GM19463 (cell line): ENCODE results near the gene COL6A2.
"Not testable (repeated sequence)": the region's sequence is repeated elsewhere in the genome, so short reads cannot be mapped to it uniquely, and the experiment has no call there.

ENCODE experiments used
- ATAC-seq: cut with Tn5 transposase; IDR thresholded peaks from one replicate; pipeline ENCODE4 v1.9.1; 2021; ENCODE audit warnings: mild to moderate bottlenecking, moderate library complexity; ENCODE audit not compliant: unreplicated experiment

The COL6A2 gene

GRCh38 chr21:46060596-46061061 is 37.3 kb upstream of the COL6A2 start:
- no peak for ATAC-seq

DNA sequence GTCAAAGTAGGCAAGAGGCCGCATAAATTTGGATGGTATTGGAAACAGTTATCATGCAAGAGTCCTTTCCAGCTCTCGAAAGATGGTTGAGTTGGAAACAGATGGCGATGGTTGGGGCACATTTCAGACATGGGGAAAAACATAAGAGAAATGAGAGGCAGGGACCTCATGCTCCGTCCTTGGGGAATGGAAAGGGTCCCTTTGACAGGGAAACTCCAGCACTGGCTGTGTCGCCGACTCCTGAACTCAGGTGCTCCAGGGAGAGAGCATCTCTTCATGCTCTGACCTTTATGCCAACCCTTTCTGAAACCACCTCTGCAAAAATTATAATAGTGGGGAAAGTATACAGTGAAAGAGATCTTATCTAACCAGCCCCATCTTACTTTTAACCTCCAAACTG is 36.8 kb upstream of the COL6A2 start:
- no peak for ATAC-seq

DNA sequence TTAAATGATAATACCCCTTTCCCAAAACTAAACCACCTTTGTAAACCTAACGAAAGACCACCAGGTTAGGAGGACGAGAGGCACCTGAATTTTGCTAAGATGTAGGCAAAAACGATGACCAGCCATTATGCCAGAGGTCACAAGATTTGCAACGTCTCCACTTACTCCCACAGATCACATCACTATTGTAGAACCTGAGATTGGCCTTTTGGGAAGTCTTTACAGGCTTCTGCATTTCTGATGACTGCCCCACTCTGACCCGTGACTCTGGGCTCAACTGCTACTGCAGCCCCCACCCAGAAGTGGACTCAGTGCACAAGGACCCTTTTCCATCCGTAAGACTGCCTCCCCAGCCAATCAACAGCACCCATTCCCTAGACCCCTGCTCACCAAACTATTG is 36.4 kb upstream of the COL6A2 start:
- ATAC-seq, result no peak

- ATAC-seq, result no peak
These were observed 36.0 kb upstream of the COL6A2 start for GRCh38 chr21:46061950-46062349.

- ATAC-seq, result no peak
These were observed 35.3 kb upstream of the COL6A2 start for GRCh38 chr21:46062471-46063211.

GRCh38 chr21:46063227-46063626 is 34.7 kb upstream of the COL6A2 start:
- ATAC-seq, result no peak

GRCh38 chr21:46063734-46064680 is 33.9 kb upstream of the COL6A2 start:
- no peak for ATAC-seq

GRCh38 chr21:46064870-46065214 is 33.1 kb upstream of the COL6A2 start:
- ATAC-seq, result no peak

- ATAC-seq, result no peak
These were observed 32.5 kb upstream of the COL6A2 start for GRCh38 chr21:46065215-46065913.

- no peak for ATAC-seq
These were observed 31.9 kb upstream of the COL6A2 start for GRCh38 chr21:46065914-46066551.

GRCh38 chr21:46066591-46067331 is 31.2 kb upstream of the COL6A2 start:
- ATAC-seq, result no peak

DNA sequence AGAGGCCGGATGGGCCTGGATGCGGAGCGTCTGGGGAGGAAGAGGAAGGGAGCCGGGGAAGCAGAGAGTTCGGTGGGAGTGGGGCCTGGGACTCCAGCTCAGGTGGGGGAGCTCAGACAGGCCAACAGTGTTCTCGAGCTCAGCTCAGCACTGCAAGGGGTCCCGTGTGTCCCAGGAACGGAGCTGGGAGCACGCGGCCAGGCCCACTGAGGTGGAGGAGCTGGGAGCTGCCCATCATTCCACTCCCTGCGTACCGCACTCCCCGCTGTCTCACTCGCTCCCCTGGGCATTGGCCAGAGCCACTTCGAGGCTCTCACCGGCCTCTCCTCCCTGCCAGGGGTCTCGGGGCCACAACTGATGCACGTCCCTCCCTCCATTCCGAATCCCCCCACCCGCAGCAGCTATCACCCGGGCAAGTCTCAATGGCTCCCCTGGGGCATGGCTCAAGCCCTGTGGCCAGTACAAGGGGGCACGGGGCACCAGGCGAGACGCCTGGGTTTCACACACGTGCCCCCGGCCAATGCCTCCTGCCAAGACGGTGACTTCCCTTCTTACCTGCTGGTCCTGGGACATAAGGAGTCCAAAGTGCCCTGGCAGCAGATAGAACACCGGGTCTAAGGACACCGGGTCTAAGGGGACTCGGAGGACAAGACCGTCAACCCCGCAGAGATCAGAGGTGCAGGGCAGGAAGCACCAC is 30.3 kb upstream of the COL6A2 start:
- no peak for ATAC-seq

GRCh38 chr21:46068516-46069079 is 29.3 kb upstream of the COL6A2 start:
- no peak for ATAC-seq

DNA sequence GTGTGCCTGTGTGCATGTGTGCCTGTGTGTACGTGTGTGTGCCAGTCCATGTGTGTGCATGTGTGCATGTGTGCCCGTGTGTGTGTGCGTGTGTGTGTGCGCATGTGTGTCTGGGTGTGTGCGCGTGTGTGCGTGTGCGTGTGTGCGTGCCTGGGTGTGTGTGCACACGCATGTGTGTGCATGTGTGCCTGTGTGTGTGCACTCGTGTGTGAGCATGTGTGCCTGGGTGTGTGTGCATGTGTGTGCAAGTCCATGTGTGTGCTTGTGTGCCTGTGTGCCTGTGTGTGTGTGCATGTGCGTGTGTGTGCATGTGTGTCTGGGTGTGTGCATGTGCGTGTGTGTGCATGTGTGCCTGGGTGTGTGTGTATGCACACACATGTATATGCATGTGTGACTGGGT is 28.7 kb upstream of the COL6A2 start:
- no peak for ATAC-seq

DNA sequence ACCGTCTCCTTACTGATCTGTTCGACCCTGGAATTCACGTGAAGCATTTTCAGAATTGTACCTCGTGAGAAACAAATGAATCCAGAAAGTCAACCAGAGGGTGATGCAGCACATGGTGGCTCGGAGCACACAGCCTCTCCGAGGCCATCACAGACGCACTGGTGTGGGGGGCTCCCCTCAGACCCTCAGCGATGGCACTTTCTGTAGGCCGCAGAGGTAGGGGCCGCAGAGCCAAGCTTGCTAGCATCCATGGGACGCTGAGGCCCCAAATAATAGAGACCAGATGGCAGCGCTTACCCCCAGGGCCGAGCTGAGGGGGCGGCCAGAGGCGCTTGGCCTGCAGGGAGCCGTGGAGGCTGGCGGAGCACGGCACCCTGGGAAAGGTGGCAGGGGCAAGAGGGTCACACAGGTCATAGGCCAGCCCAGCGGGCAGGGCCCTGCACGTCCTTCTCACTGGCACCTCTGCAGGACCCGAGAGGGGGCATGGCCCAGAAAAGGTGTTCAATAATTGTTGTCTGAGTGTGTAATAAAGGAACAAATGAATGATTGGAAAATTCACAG is 28.1 kb upstream of the COL6A2 start:
- no peak for ATAC-seq

DNA sequence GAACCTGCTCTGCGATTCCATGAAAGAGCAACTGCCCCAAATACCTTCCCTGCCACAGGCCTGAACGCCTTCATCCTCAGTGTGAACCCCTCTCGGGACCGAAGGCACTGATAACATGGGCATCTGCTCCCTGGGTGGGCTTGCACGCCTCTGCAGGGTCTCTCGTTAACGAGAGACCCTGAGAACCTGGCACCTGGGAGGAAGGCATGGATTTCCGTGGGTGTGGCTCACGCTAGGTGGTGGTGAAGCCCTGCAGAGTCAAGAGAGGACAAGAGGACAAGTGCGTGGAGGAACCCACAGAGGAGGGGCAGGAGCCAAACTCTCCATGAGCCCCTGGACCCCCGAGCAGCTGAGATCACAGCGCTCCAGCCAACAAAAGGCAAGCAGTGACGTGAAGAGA is 26.8 kb upstream of the COL6A2 start:
- no peak for ATAC-seq

- not testable (repeated sequence) for ATAC-seq
These were observed 21.2 kb upstream of the COL6A2 start for GRCh38 chr21:46076724-46077123.

GRCh38 chr21:46077674-46078101 is 20.2 kb upstream of the COL6A2 start:
- no peak for ATAC-seq
